ENCODE results near the gene DNAH14. TPM values are rescaled to one million over a fixed set of nuclear protein-coding genes. Genes with fewer than 3 reads are reported as not detected.

DNAH14 gene
- total and polyA plus RNA-seq, 3 donors from 2014 or later, result 30.1 to 82.1 (median 37.3) TPM

DNA sequence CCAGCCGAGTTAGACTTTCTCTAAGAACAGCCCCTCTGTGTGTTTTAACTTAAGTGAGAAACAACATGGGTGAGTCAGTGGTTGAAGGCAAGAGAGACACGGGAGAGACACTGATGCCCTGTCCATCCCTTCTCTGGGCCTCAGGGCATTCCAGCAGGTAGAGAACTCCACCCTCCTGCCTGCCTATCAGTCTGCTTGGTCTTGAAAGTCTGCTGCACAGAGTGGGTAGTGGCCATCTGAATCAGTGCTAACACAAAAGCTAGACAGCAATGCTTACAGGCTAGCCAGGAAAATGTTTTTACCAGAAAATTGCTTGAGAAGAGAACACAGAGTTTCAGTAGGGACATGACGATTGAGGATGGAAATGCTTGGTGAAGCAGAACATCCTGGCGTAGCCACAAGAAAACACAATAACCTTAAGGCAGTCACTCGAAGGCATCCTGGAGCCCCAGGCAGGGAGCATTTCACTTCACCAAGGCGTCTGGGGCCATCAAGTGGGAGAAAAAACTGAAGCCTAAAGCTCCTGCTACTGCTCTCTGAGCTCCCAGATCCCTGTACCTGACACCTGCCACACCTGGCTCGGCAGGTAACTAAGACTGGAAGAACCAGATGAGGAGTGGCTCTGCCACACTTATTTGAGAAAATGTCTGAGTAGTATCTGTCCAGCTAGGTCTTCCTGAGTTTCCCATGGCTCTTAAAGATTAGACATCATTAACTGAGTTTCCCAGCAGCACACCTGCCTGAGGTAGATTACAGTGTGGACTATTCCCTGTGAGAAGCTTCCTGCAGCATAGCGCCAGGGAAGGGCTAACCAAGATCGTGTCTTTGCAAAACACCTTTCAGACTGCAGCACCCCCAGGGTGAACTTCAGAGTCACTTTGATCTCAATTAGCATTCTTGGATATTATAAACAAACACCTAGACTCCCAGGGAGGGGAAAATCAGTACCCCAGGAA lies 516.4 kb downstream of the DNAH14 start:
- Histone ChIP-seq H3K4me1 (peaks cover 41% of the 10 kb centered on the region), H3K4me3 (no peak overlapping the region), H3K27me3 (no peaks in the 10 kb centered on the region), H3K9me3 (no peaks in the 10 kb centered on the region), H3K36me3 (ENCODE audit: low read depth, missing control alignments) (no peaks in the 10 kb centered on the region), H3K27ac (peak overlapping the region; percentile 49 to 85)
- WGBS, 2 donors, result 63 to 75% methylated on average over 9 of the region's 9 CpGs
- intact Hi-C loops (cut with DNase I; ENCODE audit: low total_unique reads), result no loop called here
- TF ChIP-seq POLR2A (IDR thresholded peaks at IDR 0.05), result no peak
- TF ChIP-seq, protein P1, sequence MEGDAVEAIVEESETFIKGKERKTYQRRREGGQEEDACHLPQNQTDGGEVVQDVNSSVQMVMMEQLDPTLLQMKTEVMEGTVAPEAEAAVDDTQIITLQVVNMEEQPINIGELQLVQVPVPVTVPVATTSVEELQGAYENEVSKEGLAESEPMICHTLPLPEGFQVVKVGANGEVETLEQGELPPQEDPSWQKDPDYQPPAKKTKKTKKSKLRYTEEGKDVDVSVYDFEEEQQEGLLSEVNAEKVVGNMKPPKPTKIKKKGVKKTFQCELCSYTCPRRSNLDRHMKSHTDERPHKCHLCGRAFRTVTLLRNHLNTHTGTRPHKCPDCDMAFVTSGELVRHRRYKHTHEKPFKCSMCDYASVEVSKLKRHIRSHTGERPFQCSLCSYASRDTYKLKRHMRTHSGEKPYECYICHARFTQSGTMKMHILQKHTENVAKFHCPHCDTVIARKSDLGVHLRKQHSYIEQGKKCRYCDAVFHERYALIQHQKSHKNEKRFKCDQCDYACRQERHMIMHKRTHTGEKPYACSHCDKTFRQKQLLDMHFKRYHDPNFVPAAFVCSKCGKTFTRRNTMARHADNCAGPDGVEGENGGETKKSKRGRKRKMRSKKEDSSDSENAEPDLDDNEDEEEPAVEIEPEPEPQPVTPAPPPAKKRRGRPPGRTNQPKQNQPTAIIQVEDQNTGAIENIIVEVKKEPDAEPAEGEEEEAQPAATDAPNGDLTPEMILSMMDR (IDR thresholded peaks at IDR 0.05), result no peak
- DNase-seq, result no peak

DNA sequence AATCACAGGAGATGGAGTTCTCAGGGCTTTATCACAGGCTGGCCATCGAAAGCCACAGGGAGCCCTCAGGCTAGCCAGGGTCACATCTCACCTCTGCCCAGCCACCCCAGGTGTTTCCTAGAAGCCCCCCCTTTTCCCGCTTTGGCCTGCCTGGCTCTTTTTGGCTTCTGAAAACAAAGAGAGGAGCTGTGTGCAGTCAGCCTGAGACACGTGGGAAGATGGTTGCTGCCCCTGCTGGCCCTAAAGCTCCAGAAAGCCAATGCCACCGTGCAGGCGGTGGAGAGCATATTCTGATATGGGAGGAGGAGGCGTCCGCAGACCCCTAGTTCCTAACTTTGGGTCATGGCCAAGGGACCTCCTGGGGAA lies 517.1 kb downstream of the DNAH14 start:
- peak overlapping the region; percentile 35 to 85 for H3K27ac ChIP-seq
- no peak for DNase-seq
- H3K27me3 ChIP-seq, result no peaks in the 10 kb centered on the region
- intact Hi-C loops (cut with DNase I; ENCODE audit: low total_unique reads), result no loop called here
- no peak overlapping the region for H3K4me3 ChIP-seq
- H3K4me1 ChIP-seq, result peaks cover 41% of the 10 kb centered on the region
- 51 to 55% methylated on average over 3 to 7 of the region's 7 CpGs for WGBS, 2 donors
- H3K9me3 ChIP-seq, result no peaks in the 10 kb centered on the region
- no peaks in the 10 kb centered on the region for H3K36me3 ChIP-seq (ENCODE audit: low read depth, missing control alignments)
- no peak for TF ChIP-seq POLR2A (IDR thresholded peaks at IDR 0.05)
- TF ChIP-seq, protein P1 (IDR thresholded peaks at IDR 0.05), result no peak

DNA sequence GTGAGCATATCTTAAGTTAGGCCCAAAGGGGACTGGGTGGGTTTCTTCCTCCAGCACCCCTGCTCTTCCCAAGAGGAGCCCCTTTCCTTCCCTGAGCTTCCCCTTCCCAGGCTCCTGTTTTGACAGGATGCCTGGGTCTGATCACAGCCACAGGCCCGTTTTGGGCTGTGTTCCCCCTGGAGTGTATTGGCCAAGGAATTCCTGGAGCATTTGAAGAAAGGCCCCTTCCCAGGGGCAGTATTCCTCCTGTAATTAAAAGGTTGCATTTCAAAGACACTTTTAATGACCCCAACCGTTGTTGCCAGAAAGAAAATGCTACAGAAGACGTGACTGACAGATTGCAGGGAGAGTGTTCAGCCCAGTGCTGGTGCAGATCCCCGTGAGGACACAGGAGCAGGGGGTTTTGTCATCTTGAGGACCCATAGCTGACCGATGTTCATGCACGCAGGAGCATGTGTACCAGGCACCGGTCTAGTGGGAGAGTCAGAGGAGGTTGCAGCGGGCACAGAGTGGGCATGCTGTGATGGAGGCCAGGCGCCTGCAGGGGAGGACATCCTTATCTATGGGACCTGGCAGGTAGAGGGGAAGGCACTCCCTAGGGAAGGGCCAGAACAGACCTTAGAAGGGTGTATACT lies 517.6 kb downstream of the DNAH14 start:
- intact Hi-C loops (cut with DNase I; ENCODE audit: low total_unique reads), result no loop called here
- no peak for TF ChIP-seq POLR2A (IDR thresholded peaks at IDR 0.05)
- TF ChIP-seq, protein P1 (IDR thresholded peaks at IDR 0.05), result no peak
- 43 to 58% methylated on average over 6 to 9 of the region's 9 CpGs for WGBS, 2 donors
- Histone ChIP-seq H3K27me3 (no peaks in the 10 kb centered on the region), H3K4me3 (no peak overlapping the region), H3K4me1 (peaks cover 41% of the 10 kb centered on the region), H3K27ac (peak overlapping the region; percentile 35 to 85), H3K9me3 (no peaks in the 10 kb centered on the region), H3K36me3 (ENCODE audit: low read depth, missing control alignments) (no peaks in the 10 kb centered on the region)
- no peak for DNase-seq

DNA sequence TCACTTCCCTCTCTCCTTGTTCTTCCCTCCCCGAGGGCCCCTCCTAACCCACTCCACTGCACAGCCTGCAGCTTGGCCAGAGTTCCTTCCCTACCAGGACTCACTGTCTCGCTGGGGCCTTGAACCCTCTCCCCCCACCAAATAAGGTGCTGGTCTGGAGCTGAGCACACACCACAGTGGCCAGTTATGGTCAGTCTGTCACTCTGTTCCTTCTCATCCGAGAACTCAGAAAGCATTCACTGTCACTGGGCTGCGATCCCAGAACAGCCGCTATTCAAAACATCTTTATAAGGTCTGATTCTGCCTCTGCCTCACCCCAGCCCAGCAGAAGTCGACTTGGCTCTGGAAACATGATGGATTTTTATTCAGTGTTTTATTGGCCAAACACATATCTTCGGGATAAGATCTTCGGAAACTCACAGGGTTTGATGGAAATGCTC lies 518.2 kb downstream of the DNAH14 start:
- H3K27me3 ChIP-seq, result no peaks in the 10 kb centered on the region

More for the DNA sequence above, 518.2 kb downstream of the DNAH14 start:
- intact Hi-C loops (cut with DNase I; ENCODE audit: low total_unique reads), result no loop called here
- Histone ChIP-seq H3K36me3 (ENCODE audit: low read depth, missing control alignments) (no peaks in the 10 kb centered on the region), H3K4me1 (peaks cover 41% of the 10 kb centered on the region), H3K9me3 (no peaks in the 10 kb centered on the region), H3K27ac (peak overlapping the region; percentile 35 to 85), H3K4me3 (no peak overlapping the region)
- 33 to 43% methylated on average over 8 of the region's 8 CpGs for WGBS, 2 donors
- TF ChIP-seq, protein P1 (IDR thresholded peaks at IDR 0.05), result no peak
- no peak for TF ChIP-seq POLR2A (IDR thresholded peaks at IDR 0.05)
- peak; percentile 83 for DNase-seq
